NB4 (cell line): ENCODE data around the gene SLC9A3.

ENCODE experiments used
- MYC ChIP-seq: IDR thresholded peaks from 2 replicates; pipeline ENCODE4 v1.6.1; 2011; ENCODE audit warnings: low read depth, low read length
- POLR2A ChIP-seq: IDR thresholded peaks from 2 replicates; pipeline ENCODE4 v1.6.1; 2011; ENCODE audit warnings: mild to moderate bottlenecking; ENCODE audit not compliant: insufficient read length; ENCODE audit errors: extremely low read depth
- TF ChIP-seq, protein P1 (sequence below): IDR thresholded peaks from one replicate; pipeline ENCODE4 v1.5.1; 2012; ENCODE audit warnings: low read depth, low read length
- TF ChIP-seq, protein P2 (sequence below): IDR thresholded peaks from 2 replicates; pipeline ENCODE4 v1.6.1; 2011; ENCODE audit warnings: low read depth, low read length

DNA sequence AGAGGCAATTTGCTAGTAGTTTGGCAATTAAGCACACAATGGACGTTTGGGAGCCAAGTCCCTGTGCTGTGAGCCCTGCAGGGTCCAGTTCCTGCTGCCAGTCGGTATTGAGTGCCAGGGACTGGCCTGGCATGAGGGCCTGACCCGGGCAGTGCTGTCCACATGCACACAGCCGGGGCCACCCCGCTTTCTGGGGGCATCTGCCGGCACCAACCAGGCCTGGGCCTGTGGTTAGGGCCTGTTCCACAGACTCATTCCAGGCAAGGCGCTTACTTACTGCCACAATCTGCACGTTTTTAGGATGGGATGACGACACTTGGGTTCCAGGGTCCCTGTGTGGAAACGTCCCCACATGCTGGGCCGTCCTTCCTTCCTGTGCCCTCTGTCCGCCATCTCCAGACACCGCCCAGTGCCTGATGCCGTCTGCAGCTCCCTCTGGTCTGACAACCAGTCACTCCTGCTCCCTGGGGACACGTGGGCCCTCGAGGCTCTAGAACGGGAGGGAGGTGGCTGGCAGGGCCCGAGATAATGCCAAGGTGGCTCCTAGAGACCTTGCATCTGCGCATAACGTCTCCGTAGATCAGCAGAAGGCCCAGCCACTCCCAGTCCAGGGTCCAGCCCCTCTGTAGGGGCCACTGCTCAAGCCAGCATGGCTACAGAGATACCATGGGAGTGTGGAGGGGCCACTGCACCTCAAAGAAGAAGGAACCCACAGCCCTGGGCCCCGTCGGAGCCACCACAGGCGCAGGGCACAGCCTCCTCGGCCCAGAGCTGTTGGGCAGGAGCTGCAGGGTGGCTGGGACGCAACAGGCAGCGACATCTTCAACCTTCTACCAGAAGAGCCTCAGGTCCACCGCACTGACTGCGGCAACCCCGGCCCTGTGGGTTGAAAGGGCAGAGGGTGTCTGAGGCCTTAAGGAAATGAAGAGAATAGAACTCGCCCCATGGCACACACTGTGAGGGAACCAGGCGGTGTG lies 24.7 kb downstream of the SLC9A3 start:
- TF ChIP-seq, protein P1, sequence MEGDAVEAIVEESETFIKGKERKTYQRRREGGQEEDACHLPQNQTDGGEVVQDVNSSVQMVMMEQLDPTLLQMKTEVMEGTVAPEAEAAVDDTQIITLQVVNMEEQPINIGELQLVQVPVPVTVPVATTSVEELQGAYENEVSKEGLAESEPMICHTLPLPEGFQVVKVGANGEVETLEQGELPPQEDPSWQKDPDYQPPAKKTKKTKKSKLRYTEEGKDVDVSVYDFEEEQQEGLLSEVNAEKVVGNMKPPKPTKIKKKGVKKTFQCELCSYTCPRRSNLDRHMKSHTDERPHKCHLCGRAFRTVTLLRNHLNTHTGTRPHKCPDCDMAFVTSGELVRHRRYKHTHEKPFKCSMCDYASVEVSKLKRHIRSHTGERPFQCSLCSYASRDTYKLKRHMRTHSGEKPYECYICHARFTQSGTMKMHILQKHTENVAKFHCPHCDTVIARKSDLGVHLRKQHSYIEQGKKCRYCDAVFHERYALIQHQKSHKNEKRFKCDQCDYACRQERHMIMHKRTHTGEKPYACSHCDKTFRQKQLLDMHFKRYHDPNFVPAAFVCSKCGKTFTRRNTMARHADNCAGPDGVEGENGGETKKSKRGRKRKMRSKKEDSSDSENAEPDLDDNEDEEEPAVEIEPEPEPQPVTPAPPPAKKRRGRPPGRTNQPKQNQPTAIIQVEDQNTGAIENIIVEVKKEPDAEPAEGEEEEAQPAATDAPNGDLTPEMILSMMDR, result no peak
- TF ChIP-seq POLR2A (no peak), MYC (no peak)
- TF ChIP-seq, protein P2, sequence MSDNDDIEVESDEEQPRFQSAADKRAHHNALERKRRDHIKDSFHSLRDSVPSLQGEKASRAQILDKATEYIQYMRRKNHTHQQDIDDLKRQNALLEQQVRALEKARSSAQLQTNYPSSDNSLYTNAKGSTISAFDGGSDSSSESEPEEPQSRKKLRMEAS, result no peak
